ENCODE data around the gene DTX3L. TPM values are rescaled to one million over a fixed set of nuclear protein-coding genes. Genes with fewer than 3 reads are reported as not detected.

The DTX3L gene
- total RNA-seq, 2 donors from 2014 or later = 4.9 to 6.6 TPM

DNA sequence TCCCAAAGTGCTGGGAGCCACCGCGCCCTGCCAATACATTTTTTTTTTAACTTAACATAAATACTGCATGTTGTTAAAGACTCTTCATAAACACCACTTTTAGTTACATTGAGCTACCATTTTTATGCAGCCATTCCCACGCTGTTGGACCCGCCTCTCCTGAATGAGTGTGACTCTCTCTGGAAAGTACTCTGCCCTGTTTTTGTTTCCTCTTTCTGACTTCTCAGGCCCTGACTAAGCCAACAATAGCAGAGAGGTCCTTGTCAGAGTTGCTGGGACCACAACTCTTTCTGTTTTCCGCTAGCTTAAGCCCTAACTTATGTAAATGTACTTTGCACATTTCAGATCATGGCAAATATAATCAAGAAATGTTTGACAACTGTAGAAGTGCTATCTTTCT, 48.6 kb downstream of the DTX3L start:
- peaks cover 13% of the 10 kb centered on the region for H3K4me1 Mint-ChIP-seq
- no peaks in the 10 kb centered on the region for H3K27me3 Mint-ChIP-seq (ENCODE audit: insufficient read depth)
- WGBS, 2 experiments (ENCODE audit: insufficient coverage in 1 of 2, insufficient read length in 1 of 2) = 93 to 97% methylated on average over 3 to 5 of the region's 5 CpGs
- no peaks in the 10 kb centered on the region for H3K36me3 Mint-ChIP-seq (ENCODE audit: low read depth)
- Histone ChIP-seq H3K27ac (ENCODE audit: low read depth, low read length) (no peak overlapping the region), H3K27me3 (ENCODE audit: control insufficient read depth, insufficient read depth, low read length, poor library complexity, severe bottlenecking) (no peaks in the 10 kb centered on the region), H3K4me1 (ENCODE audit: control insufficient read depth, insufficient read depth, low read length) (peaks cover 3% of the 10 kb centered on the region), H3K9ac (ENCODE audit: extremely low read depth, low read length, poor library complexity, severe bottlenecking) (no peak overlapping the region), H3K4me3 (ENCODE audit: low read length) (no peak overlapping the region), H3K36me3 (ENCODE audit: control insufficient read depth, insufficient read depth, low read length) (no peaks in the 10 kb centered on the region), H3K9me3 (ENCODE audit: control insufficient read depth, low read length) (no peaks in the 10 kb centered on the region)
- H3K9me3 Mint-ChIP-seq = no peaks in the 10 kb centered on the region
- TF ChIP-seq, protein P1, sequence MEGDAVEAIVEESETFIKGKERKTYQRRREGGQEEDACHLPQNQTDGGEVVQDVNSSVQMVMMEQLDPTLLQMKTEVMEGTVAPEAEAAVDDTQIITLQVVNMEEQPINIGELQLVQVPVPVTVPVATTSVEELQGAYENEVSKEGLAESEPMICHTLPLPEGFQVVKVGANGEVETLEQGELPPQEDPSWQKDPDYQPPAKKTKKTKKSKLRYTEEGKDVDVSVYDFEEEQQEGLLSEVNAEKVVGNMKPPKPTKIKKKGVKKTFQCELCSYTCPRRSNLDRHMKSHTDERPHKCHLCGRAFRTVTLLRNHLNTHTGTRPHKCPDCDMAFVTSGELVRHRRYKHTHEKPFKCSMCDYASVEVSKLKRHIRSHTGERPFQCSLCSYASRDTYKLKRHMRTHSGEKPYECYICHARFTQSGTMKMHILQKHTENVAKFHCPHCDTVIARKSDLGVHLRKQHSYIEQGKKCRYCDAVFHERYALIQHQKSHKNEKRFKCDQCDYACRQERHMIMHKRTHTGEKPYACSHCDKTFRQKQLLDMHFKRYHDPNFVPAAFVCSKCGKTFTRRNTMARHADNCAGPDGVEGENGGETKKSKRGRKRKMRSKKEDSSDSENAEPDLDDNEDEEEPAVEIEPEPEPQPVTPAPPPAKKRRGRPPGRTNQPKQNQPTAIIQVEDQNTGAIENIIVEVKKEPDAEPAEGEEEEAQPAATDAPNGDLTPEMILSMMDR (conservative IDR thresholded peaks at IDR 0.05) = no peak
- DNase-seq = no peak
- no peak overlapping the region for H3K27ac Mint-ChIP-seq
- H3K4me3 Mint-ChIP-seq = no peak overlapping the region

DNA sequence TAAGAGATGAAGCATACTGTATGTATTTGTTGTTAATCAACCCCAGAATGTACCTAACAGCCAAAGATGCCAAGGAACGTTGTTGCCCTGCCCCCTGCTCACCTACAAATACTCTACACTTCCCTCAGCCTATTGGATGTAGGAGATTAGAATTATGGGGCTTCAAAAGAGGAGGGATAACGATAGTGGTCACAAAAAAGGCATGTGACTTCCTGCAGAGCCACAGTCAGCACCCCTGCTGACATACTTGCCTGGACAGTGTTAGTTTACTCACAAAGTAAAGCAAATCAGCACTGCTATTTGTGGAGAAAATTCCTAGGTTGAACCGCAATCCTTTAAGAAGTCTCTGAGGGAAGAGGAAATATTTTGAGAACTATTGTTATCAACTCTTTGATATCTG, 51.2 kb downstream of the DTX3L start:
- Histone ChIP-seq H3K27me3 (ENCODE audit: control insufficient read depth, insufficient read depth, low read length, poor library complexity, severe bottlenecking) (no peaks in the 10 kb centered on the region), H3K27ac (ENCODE audit: low read depth, low read length) (no peak overlapping the region), H3K4me3 (ENCODE audit: low read length) (no peak overlapping the region), H3K9ac (ENCODE audit: extremely low read depth, low read length, poor library complexity, severe bottlenecking) (no peak overlapping the region), H3K9me3 (ENCODE audit: control insufficient read depth, low read length) (no peaks in the 10 kb centered on the region), H3K36me3 (ENCODE audit: control insufficient read depth, insufficient read depth, low read length) (no peaks in the 10 kb centered on the region), H3K4me1 (ENCODE audit: control insufficient read depth, insufficient read depth, low read length) (peaks cover 3% of the 10 kb centered on the region)
- H3K9me3 Mint-ChIP-seq = no peaks in the 10 kb centered on the region
- TF ChIP-seq, protein P1 (conservative IDR thresholded peaks at IDR 0.05) = no peak
- no peak overlapping the region for H3K27ac Mint-ChIP-seq
- H3K4me3 Mint-ChIP-seq = no peak overlapping the region
- DNase-seq = peak; percentile 58
- peaks cover 13% of the 10 kb centered on the region for H3K4me1 Mint-ChIP-seq
- no peaks in the 10 kb centered on the region for H3K36me3 Mint-ChIP-seq (ENCODE audit: low read depth)
- no peaks in the 10 kb centered on the region for H3K27me3 Mint-ChIP-seq (ENCODE audit: insufficient read depth)
- WGBS, 2 experiments (ENCODE audit: insufficient coverage in 1 of 2, insufficient read length in 1 of 2) = 0 to 56% methylated on average over 1 to 2 of the region's 3 CpGs

DNA sequence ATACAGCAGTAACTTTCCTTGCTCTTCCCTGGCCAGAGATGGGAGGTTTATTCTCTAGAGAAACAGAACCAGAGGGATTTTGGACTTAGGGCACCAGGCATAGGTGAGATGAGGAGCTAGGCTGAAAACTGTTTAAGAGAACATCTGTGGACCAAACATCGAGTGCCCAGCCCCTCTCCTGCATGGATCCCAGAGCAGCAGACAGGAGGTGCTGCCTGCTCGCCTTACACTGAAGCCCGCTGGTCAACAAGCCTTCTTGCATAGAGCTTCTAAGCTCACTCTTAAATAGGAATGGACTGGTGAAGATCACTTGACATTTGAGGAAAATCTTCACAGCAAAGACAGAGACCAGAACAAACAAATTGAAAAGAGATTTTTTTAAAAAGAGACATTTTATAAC, 54.5 kb downstream of the DTX3L start:
- no peaks in the 10 kb centered on the region for H3K36me3 Mint-ChIP-seq (ENCODE audit: low read depth)
- Histone ChIP-seq H3K4me3 (ENCODE audit: low read length) (no peak overlapping the region), H3K36me3 (ENCODE audit: control insufficient read depth, insufficient read depth, low read length) (no peaks in the 10 kb centered on the region), H3K9ac (ENCODE audit: extremely low read depth, low read length, poor library complexity, severe bottlenecking) (no peak overlapping the region), H3K9me3 (ENCODE audit: control insufficient read depth, low read length) (no peaks in the 10 kb centered on the region), H3K27me3 (ENCODE audit: control insufficient read depth, insufficient read depth, low read length, poor library complexity, severe bottlenecking) (no peaks in the 10 kb centered on the region), H3K27ac (ENCODE audit: low read depth, low read length) (no peak overlapping the region), H3K4me1 (ENCODE audit: control insufficient read depth, insufficient read depth, low read length) (peaks cover 3% of the 10 kb centered on the region)
- H3K27ac Mint-ChIP-seq = no peak overlapping the region
- DNase-seq = peak; percentile 57
- 80 to 86% methylated on average over 3 of the region's 3 CpGs for WGBS, 2 experiments (ENCODE audit: insufficient coverage in 1 of 2, insufficient read length in 1 of 2)
- H3K9me3 Mint-ChIP-seq = no peaks in the 10 kb centered on the region
- no peak overlapping the region for H3K4me3 Mint-ChIP-seq
- H3K4me1 Mint-ChIP-seq = peaks cover 13% of the 10 kb centered on the region
- TF ChIP-seq, protein P1 (conservative IDR thresholded peaks at IDR 0.05) = peak; percentile 44
- peaks cover 1% of the 10 kb centered on the region for H3K27me3 Mint-ChIP-seq (ENCODE audit: insufficient read depth)

All from endodermal cell (in vitro differentiated cells).